DMS153 (cell line): ENCODE results near the gene PRG2.
"Not testable (repeated sequence)": the region's sequence is repeated elsewhere in the genome, so short reads cannot be mapped to it uniquely, and the experiment has no call there.

Experiments used
- DNase-seq: peaks from one replicate; lab custom pipeline; 2025; lab: John Stamatoyannopoulos, UW

The PRG2 gene

DNA sequence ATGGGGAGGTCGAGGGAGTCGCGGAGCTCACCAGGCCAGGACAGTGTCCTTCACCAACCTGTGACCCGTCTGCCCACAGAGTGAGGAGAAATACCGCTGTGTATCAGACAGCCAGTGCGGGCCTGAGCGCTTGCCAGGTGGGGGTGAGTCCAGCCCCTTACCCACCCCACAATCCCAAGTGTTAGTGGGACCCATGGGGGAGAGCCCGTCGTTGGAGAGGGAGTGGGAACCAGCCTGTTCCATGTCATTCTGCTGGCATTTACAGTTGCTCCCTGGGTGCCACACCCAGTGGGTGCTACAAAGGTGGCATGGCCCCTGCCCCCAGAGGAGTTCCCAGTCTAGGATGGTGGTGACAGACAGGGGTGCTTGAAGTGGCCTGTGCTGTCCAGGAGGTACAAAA is 43.1 kb downstream of the PRG2 start:
- DNase-seq = no peak

DNA sequence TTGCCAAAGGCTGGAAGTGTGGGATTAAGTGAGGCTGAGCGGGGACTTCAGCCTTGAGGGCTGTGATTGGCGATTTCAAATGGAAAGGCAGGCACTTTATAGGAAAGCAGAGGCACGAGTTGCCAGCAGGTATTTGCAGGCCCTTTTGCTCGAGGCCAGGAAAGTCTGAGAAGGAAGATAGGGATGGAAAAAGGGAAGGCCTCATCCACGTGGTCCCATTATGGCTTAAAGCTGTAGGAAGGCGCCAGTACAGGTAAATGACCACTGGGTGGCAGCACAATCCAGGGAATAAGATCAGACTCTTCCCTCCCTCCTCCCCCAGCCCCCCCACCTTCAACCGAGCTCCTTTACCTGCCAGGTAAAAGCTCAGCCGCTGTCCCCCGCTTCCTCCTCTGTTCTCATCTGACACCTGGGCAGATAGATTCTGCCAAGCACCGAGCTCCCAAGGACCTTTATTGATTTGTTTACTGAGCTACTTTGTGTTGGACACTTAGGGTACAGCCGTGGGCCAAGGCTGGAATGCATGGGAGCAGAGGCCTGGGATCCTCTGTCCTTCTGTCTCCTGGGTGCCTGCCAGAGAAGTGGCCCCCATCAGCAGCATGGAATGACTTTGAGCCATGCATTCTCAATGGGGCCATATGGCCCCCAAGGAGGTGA is 44.8 kb downstream of the PRG2 start:
- peak; percentile 68 for DNase-seq

DNA sequence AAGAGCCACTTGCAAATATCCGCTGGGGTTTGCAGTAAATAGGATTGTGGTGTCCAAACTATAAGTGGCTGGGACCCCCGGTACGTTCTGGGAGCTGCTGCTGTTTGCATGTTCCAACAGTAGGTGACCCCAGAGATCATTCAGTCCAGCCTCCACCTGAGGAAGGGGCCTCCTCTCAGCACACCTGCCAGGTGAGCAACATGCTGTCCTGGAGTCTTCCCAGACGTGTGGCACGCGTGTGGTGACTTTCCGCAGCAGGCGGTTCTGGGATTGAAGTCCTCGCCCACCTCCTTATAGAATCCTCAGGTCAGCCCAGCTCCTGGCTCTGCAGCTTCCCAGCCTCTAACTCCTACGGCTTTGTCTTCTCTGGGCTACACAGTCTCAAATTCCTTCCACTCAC is 45.6 kb downstream of the PRG2 start:
- no peak for DNase-seq

DNA sequence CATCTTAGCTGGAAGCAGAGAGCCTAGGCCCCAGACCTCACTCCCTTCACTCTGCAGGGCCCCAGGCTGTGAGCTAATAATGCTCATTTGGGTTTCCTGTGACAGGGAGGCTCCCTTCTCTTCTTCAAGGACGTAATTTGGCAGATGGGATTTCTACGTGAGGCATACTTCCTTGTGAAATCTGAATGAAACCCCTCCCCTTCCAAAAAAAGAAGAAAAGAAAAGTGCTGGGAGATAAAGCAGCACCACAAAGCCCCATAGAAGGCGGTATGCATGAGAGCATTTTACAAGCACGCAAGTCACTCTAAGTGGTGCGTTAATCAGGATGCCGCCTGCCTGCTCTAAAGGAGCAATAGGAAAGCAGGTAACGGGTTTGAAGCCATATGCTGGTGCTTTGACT is 46.6 kb downstream of the PRG2 start:
- DNase-seq = peak; percentile 43

GRCh38 chr11:57342702-57343101 is 47.7 kb downstream of the PRG2 start:
- no peak for DNase-seq

DNA sequence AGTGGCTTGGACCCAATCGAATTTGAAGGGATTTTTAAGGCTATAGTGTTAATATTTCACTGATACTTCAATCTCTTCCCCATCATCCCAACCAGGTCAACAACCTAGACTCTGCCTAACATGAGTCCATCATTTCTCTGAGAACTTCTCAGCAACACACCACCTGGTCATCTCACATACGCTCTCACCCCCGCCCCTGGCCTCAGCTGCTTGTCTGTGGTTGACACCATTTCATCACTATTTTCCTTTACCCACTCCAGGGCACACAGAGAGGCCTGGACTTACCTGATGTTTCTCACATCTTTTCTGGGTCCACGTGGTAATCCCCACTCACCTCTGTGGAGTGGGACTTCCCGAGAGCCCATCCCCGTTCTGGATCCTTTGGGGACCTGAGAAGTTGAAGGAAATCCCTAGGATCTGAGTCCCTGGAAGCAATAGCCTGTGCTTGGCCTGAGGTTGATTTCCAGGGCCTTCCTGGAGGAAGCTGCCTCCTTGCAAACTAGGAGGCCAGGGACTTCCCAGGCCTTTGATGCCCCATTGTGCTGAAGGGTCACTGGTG is 49.1 kb downstream of the PRG2 start:
- DNase-seq = no peak

DNA sequence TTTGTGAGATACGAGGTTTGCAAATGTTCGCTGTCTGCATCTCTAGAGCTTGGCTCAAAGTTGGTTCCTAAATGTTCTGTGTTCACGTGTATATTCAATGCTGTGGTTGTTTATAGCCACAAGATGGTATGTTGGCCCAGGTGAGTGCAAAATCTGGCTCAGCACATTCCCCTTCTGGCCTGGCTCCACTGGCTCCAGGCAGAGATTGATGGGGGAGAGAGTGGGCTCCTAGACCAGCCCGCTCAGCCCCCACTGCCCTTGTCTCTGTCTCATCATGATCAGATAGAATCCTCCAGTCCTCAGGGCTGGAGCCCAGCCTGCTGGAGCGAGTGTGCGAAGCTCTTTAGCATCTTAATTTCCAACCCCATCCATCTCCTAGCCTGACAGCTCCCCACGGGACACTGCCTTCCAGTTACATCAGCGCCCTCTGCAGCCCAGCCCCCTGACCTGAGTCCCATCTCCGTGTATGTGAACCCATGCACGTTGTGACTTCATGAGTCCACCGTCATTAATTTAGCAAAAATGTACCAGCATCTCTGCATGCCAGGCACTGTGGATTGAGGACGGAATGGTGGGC is 50.3 kb downstream of the PRG2 start:
- DNase-seq = no peak

DNA sequence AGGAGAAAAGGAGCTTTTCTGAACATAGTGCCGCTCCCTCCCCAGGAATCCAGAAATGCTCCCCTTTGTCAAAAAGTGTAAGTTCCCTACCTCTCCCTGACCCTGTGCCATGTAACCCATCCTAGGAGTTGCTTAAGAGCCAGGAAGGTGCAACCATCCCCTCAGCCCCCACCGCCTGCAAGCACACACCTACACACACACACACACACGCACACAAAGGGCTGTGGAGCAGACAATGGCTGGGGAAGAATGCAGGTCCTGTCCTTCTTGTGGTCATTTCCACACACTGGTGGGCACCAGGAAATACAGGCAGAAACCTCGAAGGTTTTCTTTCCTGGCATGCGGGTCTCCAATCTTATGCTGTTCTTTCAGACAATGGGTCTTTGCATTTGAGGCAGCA is 51.1 kb downstream of the PRG2 start:
- DNase-seq = no peak

GRCh38 chr11:57338142-57338541 is 52.3 kb downstream of the PRG2 start, which contains the start of gene P2RX3:
P2RX3 (plus strand) TSS chr11:57338352; CDS start chr11:57338551, 199 bp downstream.
- DNase-seq = no peak

GRCh38 chr11:57336856-57337255 is 53.6 kb downstream of the PRG2 start:
- DNase-seq = not testable (repeated sequence)
